HCT116 (cell line): ENCODE data around the gene SH3YL1.

Source experiments
- CEBPB ChIP-seq: IDR thresholded peaks from 2 replicates; pipeline ENCODE4 v1.6.1; 2012; ENCODE audit warnings: low read depth
- CTCF ChIP-seq, 3 experiments: fragments of 200-600 bp in 1 of 3; sonication (generic) in 1 of 3; IDR thresholded peaks in 2 of 3; conservative IDR thresholded peaks in 1 of 3; 2 replicates each; pipeline ENCODE4 v1.5.1; 2012 to 2017; ENCODE audit warnings: low read depth in 2 of 3, low read length in 2 of 3, antibody characterized with exemption in 1 of 3, borderline replicate concordance in 1 of 3, control low read depth in 1 of 3, mild to moderate bottlenecking in 1 of 3, mixed read lengths in 1 of 3, mixed run types in 1 of 3, moderate library complexity in 1 of 3; ENCODE audit not compliant: insufficient read depth in 1 of 3
- EZH2 ChIP-seq: fragments of 200-600 bp; sonication (generic); IDR thresholded peaks from 2 replicates; pipeline ENCODE4 v1.6.1; 2017; ENCODE audit warnings: antibody characterized with exemption, mixed run types
- POLR2A ChIP-seq: IDR thresholded peaks from 2 replicates; pipeline ENCODE4 v1.7.0; 2011; ENCODE audit warnings: borderline replicate concordance; ENCODE audit not compliant: insufficient read depth, insufficient read length; ENCODE audit errors: extremely low read depth
- TF ChIP-seq, protein P1 (sequence below): IDR thresholded peaks from 2 replicates; pipeline ENCODE4 v1.6.1; 2012; ENCODE audit warnings: low read depth

GRCh38 chr2:223971-224760 is 39.7 kb downstream of the SH3YL1 start:
- TF ChIP-seq POLR2A (no peak), CEBPB (no peak), EZH2 (no peak), CTCF (IDR thresholded peaks at IDR 0.05 in 2 of 3, conservative IDR thresholded peaks at IDR 0.05 in 1 of 3; ENCODE audit: borderline replicate concordance in 1 of 3, insufficient read depth in 1 of 3, low read depth in 2 of 3, low read length in 2 of 3) (no peak)
- TF ChIP-seq, protein P1, sequence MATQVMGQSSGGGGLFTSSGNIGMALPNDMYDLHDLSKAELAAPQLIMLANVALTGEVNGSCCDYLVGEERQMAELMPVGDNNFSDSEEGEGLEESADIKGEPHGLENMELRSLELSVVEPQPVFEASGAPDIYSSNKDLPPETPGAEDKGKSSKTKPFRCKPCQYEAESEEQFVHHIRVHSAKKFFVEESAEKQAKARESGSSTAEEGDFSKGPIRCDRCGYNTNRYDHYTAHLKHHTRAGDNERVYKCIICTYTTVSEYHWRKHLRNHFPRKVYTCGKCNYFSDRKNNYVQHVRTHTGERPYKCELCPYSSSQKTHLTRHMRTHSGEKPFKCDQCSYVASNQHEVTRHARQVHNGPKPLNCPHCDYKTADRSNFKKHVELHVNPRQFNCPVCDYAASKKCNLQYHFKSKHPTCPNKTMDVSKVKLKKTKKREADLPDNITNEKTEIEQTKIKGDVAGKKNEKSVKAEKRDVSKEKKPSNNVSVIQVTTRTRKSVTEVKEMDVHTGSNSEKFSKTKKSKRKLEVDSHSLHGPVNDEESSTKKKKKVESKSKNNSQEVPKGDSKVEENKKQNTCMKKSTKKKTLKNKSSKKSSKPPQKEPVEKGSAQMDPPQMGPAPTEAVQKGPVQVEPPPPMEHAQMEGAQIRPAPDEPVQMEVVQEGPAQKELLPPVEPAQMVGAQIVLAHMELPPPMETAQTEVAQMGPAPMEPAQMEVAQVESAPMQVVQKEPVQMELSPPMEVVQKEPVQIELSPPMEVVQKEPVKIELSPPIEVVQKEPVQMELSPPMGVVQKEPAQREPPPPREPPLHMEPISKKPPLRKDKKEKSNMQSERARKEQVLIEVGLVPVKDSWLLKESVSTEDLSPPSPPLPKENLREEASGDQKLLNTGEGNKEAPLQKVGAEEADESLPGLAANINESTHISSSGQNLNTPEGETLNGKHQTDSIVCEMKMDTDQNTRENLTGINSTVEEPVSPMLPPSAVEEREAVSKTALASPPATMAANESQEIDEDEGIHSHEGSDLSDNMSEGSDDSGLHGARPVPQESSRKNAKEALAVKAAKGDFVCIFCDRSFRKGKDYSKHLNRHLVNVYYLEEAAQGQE = no peak
